SK-N-SH treated with all-trans-retinoic acid at 6 μM for 48 hours (cell line): ENCODE measurements around the gene PRPSAP2.

ENCODE experiments used
- CSRNP3 ChIP-seq: fragments of 250-450 bp; sonication (Bioruptor Pico); IDR thresholded peaks from 2 replicates; pipeline ENCODE4 v1.5.1; 2021; ENCODE audit warnings: mild to moderate bottlenecking, moderate library complexity
- ESRRG ChIP-seq: fragments of 250-450 bp; sonication (Bioruptor Pico); IDR thresholded peaks from 2 replicates; pipeline ENCODE4 v1.6.1; 2021; ENCODE audit warnings: mild to moderate bottlenecking
- POU6F1 ChIP-seq: fragments of 250-450 bp; sonication (Bioruptor Pico); IDR thresholded peaks from 2 replicates; pipeline ENCODE4 v1.8.0; 2021; ENCODE audit warnings: low read depth, mild to moderate bottlenecking, moderate library complexity, borderline replicate concordance
- ZNF565 ChIP-seq: fragments of 450-650 bp; formaldehyde crosslinking; conservative IDR thresholded peaks from 2 replicates; pipeline ENCODE4 v1.5.0; 2020; ENCODE audit warnings: low read depth, mild to moderate bottlenecking, moderate library complexity

GRCh38 chr17:18921485-18921884 is 63.6 kb downstream of the PRPSAP2 start:
- TF ChIP-seq POU6F1 (CRISPR knock-in tag) (no peak), ESRRG (CRISPR knock-in tag) (no peak), ZNF565 (no peak), CSRNP3 (CRISPR knock-in tag) (no peak)
